ENCODE results near the gene TTC39A. TPM values are rescaled to one million over a fixed set of nuclear protein-coding genes. Genes with fewer than 3 reads are reported as not detected.

TTC39A gene
- polyA plus RNA-seq, 1 donor (not counting 4 experiments of a cell fraction or from before 2014, with no cell fraction given), result 1.4 TPM

DNA sequence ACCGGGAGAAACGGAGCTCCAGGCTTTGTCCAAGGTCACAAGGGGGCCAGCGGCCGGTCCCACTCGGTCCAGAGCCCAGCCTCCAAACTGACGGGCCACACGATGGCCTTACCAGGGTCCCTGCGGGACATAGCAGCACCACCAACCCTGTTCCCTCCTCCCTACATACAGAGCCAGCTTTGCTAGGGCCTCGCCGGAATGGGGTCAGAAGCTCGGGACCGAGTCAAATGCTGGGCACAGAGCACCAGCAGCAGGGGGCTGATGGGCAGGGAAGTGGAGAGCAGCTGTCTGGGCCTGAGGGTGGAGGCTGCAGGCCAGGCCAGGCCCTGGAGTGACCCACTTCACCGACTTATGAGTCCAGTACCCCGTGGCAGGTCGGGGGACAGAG, 14.9 kb upstream of the TTC39A start:
- no peak for TF ChIP-seq EZH2 (IDR thresholded peaks at IDR 0.05; ENCODE audit: low read length)
- TF ChIP-seq, protein P1, sequence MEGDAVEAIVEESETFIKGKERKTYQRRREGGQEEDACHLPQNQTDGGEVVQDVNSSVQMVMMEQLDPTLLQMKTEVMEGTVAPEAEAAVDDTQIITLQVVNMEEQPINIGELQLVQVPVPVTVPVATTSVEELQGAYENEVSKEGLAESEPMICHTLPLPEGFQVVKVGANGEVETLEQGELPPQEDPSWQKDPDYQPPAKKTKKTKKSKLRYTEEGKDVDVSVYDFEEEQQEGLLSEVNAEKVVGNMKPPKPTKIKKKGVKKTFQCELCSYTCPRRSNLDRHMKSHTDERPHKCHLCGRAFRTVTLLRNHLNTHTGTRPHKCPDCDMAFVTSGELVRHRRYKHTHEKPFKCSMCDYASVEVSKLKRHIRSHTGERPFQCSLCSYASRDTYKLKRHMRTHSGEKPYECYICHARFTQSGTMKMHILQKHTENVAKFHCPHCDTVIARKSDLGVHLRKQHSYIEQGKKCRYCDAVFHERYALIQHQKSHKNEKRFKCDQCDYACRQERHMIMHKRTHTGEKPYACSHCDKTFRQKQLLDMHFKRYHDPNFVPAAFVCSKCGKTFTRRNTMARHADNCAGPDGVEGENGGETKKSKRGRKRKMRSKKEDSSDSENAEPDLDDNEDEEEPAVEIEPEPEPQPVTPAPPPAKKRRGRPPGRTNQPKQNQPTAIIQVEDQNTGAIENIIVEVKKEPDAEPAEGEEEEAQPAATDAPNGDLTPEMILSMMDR (optimal IDR thresholded peaks at IDR 0.05 in 1 of 3, IDR thresholded peaks at IDR 0.05 in 1 of 3, conservative IDR thresholded peaks at IDR 0.05 in 1 of 3; ENCODE audit: extremely low read depth in 1 of 3, insufficient read depth in 2 of 3, low read length in 3 of 3), result no peak
- Histone ChIP-seq H3K4me3 (ENCODE audit: control insufficient read depth in 2 of 3, extremely low read depth in 1 of 3, insufficient read depth in 2 of 3, low read depth in 1 of 3, low read length in 3 of 3) (no peak overlapping the region), H3K4me2 (ENCODE audit: control insufficient read depth, extremely low read depth, insufficient read depth, low read depth, low read length) (no peak overlapping the region), H3K79me2 (ENCODE audit: control insufficient read depth, insufficient read depth, low read length) (no peaks in the 10 kb centered on the region), H3K27ac (ENCODE audit: control insufficient read depth, insufficient read depth, low read length) (no peak overlapping the region), H3K36me3 (ENCODE audit: control insufficient read depth in 2 of 2, extremely low read depth in 1 of 2, insufficient read depth in 2 of 2, low read length in 2 of 2) (no peaks in the 10 kb centered on the region), H3K27me3 (ENCODE audit: control insufficient read depth, extremely low read depth, insufficient read depth, low read length) (peaks cover 26% of the 10 kb centered on the region), H3K9me1 (ENCODE audit: control insufficient read depth, extremely low read depth, insufficient read depth, low read length) (no peaks in the 10 kb centered on the region), H2AFZ (ENCODE audit: control insufficient read depth, low read length) (no peak overlapping the region), H3K9me3 (ENCODE audit: control insufficient read depth, low read depth, low read length) (no peaks in the 10 kb centered on the region), H4K20me1 (ENCODE audit: control insufficient read depth, extremely low read depth, insufficient read depth, low read length) (no peaks in the 10 kb centered on the region), H3K9ac (ENCODE audit: control insufficient read depth, extremely low read depth, insufficient read depth, low read length) (no peak overlapping the region), H3K4me1 (ENCODE audit: control insufficient read depth, extremely low read depth, insufficient read depth, low read length) (no peaks in the 10 kb centered on the region)
- DNase-seq (ENCODE audit: low read depth, low spot score) (no peak), FAIRE-seq (no peak)
- dilution Hi-C loops (cut with MboI; ENCODE audit: extremely low pct_ligation_motif_present, low sequenced_read_pairs), result no loop called here

DNA sequence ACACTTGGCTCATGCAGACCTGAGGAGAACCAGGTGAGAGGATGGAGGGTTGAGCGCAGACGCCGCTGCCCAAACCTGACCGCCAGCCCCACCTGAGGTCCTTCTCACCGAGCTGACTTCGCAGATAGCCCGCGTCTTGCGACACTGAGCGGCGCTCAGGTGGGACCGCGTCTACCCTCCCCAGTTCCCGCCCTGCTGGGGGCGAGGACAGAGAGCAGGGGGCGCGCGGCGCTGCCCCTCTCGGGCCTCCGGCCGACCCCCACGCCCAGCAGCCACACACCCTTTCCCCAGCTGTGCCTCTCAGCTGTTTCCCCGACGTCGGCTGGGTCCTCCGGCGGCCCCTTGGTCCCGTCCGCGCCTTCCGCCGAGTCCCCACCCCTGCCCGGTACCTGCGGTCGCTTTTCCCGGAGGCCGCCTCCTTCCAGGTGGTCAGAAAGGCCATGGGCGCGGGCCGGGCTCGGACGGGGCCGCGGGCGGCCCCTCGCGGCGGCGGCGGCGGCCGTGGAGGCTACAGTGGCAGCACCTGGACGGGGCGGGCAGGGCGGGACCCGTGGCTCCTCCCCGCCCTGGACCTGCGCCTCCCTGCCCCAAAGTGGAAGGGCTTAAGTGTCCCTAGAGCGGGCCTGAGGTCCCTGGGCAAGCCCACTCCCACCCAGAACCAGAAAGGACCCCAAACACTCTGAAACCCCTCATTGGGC, 14.4 kb upstream of the TTC39A start:
- Histone ChIP-seq H3K9me1 (ENCODE audit: control insufficient read depth, extremely low read depth, insufficient read depth, low read length) (no peaks in the 10 kb centered on the region), H3K9ac (ENCODE audit: control insufficient read depth, extremely low read depth, insufficient read depth, low read length) (no peak overlapping the region), H3K27me3 (ENCODE audit: control insufficient read depth, extremely low read depth, insufficient read depth, low read length) (peaks cover 26% of the 10 kb centered on the region), H3K4me1 (ENCODE audit: control insufficient read depth, extremely low read depth, insufficient read depth, low read length) (no peaks in the 10 kb centered on the region), H4K20me1 (ENCODE audit: control insufficient read depth, extremely low read depth, insufficient read depth, low read length) (no peaks in the 10 kb centered on the region), H3K9me3 (ENCODE audit: control insufficient read depth, low read depth, low read length) (no peaks in the 10 kb centered on the region), H3K4me2 (ENCODE audit: control insufficient read depth, extremely low read depth, insufficient read depth, low read depth, low read length) (peak overlapping the region; percentile 43), H2AFZ (ENCODE audit: control insufficient read depth, low read length) (peak overlapping the region; percentile 32), H3K79me2 (ENCODE audit: control insufficient read depth, insufficient read depth, low read length) (no peaks in the 10 kb centered on the region), H3K4me3 (ENCODE audit: control insufficient read depth in 2 of 3, extremely low read depth in 1 of 3, insufficient read depth in 2 of 3, low read depth in 1 of 3, low read length in 3 of 3) (peak overlapping the region in 2 of 3 experiments; percentile 10 to 45), H3K27ac (ENCODE audit: control insufficient read depth, insufficient read depth, low read length) (no peak overlapping the region), H3K36me3 (ENCODE audit: control insufficient read depth in 2 of 2, extremely low read depth in 1 of 2, insufficient read depth in 2 of 2, low read length in 2 of 2) (no peaks in the 10 kb centered on the region)
- dilution Hi-C loops (cut with MboI; ENCODE audit: extremely low pct_ligation_motif_present, low sequenced_read_pairs), result no loop called here
- TF ChIP-seq EZH2 (IDR thresholded peaks at IDR 0.05; ENCODE audit: low read length), result peak; percentile 73
- TF ChIP-seq, protein P1 (optimal IDR thresholded peaks at IDR 0.05 in 1 of 3, IDR thresholded peaks at IDR 0.05 in 1 of 3, conservative IDR thresholded peaks at IDR 0.05 in 1 of 3; ENCODE audit: extremely low read depth in 1 of 3, insufficient read depth in 2 of 3, low read length in 3 of 3), result peak in 1 of 3 experiments; percentile 18
- no peak for FAIRE-seq
- DNase-seq (ENCODE audit: low read depth, low spot score), result no peak

All from keratinocyte (primary cell).